K562 (cell line): ENCODE data around the gene FZD8. TPM values are rescaled to one million over a fixed set of nuclear protein-coding genes. Genes with fewer than 3 reads are reported as not detected.
A peak's percentile ranks its signal among the peaks of the same experiment; 100 is the strongest.

ENCODE experiments used
- ATAC-seq: fragments of 200-7000 bp; cut with Tn5 transposase; 3 replicates; pipeline ENCODE4 v1.9.1; 2020; ENCODE audit warnings: moderate library complexity
- BruUV-seq: library from RNA; stranded (reverse); fragments of 400-500 nt; replicated peaks from 2 replicates; lab custom pipeline; 2021; lab: Mats Ljungman, UMichigan
- CTCF ChIA-PET: fragments of 300-600 bp; formaldehyde crosslinking; extraction: SDS; loops from one replicate; lab custom pipeline; 2021; ENCODE audit warnings: low intra/inter-chr PET ratio; lab: Yijun Ruan, JAX
- POLR2A ChIA-PET: fragments of 300-600, 350-650 bp; sonication (Branson Sonifier 250); formaldehyde crosslinking; extraction: SDS; loops from one replicate; lab custom pipeline; 2021; ENCODE audit warnings: antibody characterized with exemption, inconsistent platforms; lab: Yijun Ruan, JAX
- DNase-seq, 4 experiments: peaks; one replicate each; pipeline versions ENCODE4 v3.0.0 to v3.0.0-alpha.2; 2011 to 2018; ENCODE audit warnings: low spot score in 3 of 4, mixed read lengths in 3 of 4; ENCODE audit errors: extremely low read depth in 1 of 4
- FAIRE-seq: peaks from 2 replicates; lab custom pipeline; 2011; peaks lifted over from hg19 to GRCh38; lab: Jason Lieb, UNC
- H2AFZ ChIP-seq: 2 replicates; pipeline ENCODE4 v1.6.0; 2011; ENCODE audit warnings: low read depth, low read length, control low read depth, inconsistent platforms
- H3K27ac ChIP-seq: fragments of 200-600 bp; 3 replicates; pipeline ENCODE4 v1.8.0; 2011; ENCODE audit warnings: low read depth, mild to moderate bottlenecking, control low read depth, inconsistent platforms, low read length, moderate library complexity, mixed read lengths; ENCODE audit errors: extremely low read depth
- H3K27me3 ChIP-seq, 2 experiments: fragments of 300-600 bp in 1 of 2; 2 replicates in 1 of 2; 3 replicates in 1 of 2; pipeline versions ENCODE4 v1.6.0 to v1.8.0; 2011; ENCODE audit warnings: inconsistent platforms in 2 of 2, low read length in 2 of 2, mild to moderate bottlenecking in 1 of 2, mixed read lengths in 1 of 2, moderate library complexity in 1 of 2; ENCODE audit not compliant: control insufficient read depth in 2 of 2, insufficient read depth in 2 of 2
- H3K36me3 ChIP-seq: fragments of 300-600 bp; 3 replicates; pipeline ENCODE4 v1.8.0; 2011; ENCODE audit warnings: mild to moderate bottlenecking, low read length, inconsistent platforms; ENCODE audit not compliant: control insufficient read depth, insufficient read depth
- H3K4me1 ChIP-seq, 2 experiments: fragments of 200-600 bp in 1 of 2; replicated peaks in 1 of 2; 2 replicates in 1 of 2; 3 replicates in 1 of 2; pipeline versions ENCODE4 v1.5.1 to v1.8.0; 2011; ENCODE audit warnings: inconsistent platforms in 2 of 2, low read length in 2 of 2, mild to moderate bottlenecking in 1 of 2, mixed read lengths in 1 of 2, moderate library complexity in 1 of 2; ENCODE audit not compliant: control insufficient read depth in 2 of 2, insufficient read depth in 2 of 2
- H3K4me2 ChIP-seq: 2 replicates; pipeline ENCODE4 v1.6.1; 2011; ENCODE audit warnings: low read length, control low read depth, inconsistent platforms, mixed read lengths; ENCODE audit not compliant: insufficient read depth
- H3K4me3 ChIP-seq: fragments of 200-600 bp; sonication (generic), shearing (Covaris generic); 2 replicates; pipeline ENCODE4 v1.5.1; 2016; ENCODE audit warnings: control low read depth, inconsistent platforms
- H3K79me2 ChIP-seq: fragments of 200-600 bp; 3 replicates; pipeline ENCODE4 v1.8.0; 2011; ENCODE audit warnings: low read length, inconsistent platforms; ENCODE audit not compliant: control insufficient read depth, insufficient read depth
- H3K9ac ChIP-seq, 2 experiments: 2 replicates each; pipeline versions ENCODE4 v1.6.0 to v1.6.1; 2011; ENCODE audit warnings: low read depth in 2 of 2, low read length in 2 of 2, control low read depth in 1 of 2, inconsistent platforms in 1 of 2, mild to moderate bottlenecking in 1 of 2, mixed read lengths in 1 of 2; ENCODE audit not compliant: insufficient read depth in 1 of 2
- H3K9me1 ChIP-seq: one replicate; pipeline ENCODE4 v1.6.0; 2011; ENCODE audit warnings: inconsistent platforms, mild to moderate bottlenecking, low read length, moderate library complexity; ENCODE audit not compliant: control insufficient read depth, insufficient read depth
- H3K9me3 ChIP-seq: replicated peaks from 2 replicates; pipeline ENCODE4 v1.5.1; 2011; ENCODE audit warnings: low read depth, low read length, inconsistent platforms; ENCODE audit not compliant: control insufficient read depth, insufficient read depth
- H4K20me1 ChIP-seq: replicated peaks from 2 replicates; pipeline ENCODE4 v1.6.1; 2011; ENCODE audit warnings: low read length, inconsistent platforms, mixed read lengths; ENCODE audit not compliant: control insufficient read depth, insufficient read depth
- CTBP1 ChIP-seq: fragments of 450-650 bp; IDR thresholded peaks from 2 replicates; pipeline ENCODE4 v1.6.1; 2016; ENCODE audit warnings: borderline replicate concordance
- CTCF ChIP-seq, 3 experiments: IDR thresholded peaks in 2 of 3; conservative IDR thresholded peaks in 1 of 3; 2 replicates each; pipeline ENCODE4 v1.5.1; 2011 to 2012; ENCODE audit warnings: low read length in 3 of 3, mild to moderate bottlenecking in 3 of 3, control low read depth in 2 of 3, improper control_type of control experiment in 1 of 3, inconsistent platforms in 1 of 3, low read depth in 1 of 3, mixed read lengths in 1 of 3, moderate library complexity in 1 of 3; ENCODE audit not compliant: insufficient read depth in 2 of 3
- KHSRP ChIP-seq: fragments of 450-650 bp; IDR thresholded peaks from 2 replicates; pipeline ENCODE4 v1.6.1; 2017
- NR0B1 ChIP-seq: fragments of 450-650 bp; IDR thresholded peaks from one replicate; pipeline ENCODE4 v1.6.1; 2018; ENCODE audit warnings: mild to moderate bottlenecking, moderate library complexity; ENCODE audit not compliant: partially characterized antibody
- RAD21 ChIP-seq, 2 experiments: fragments of 250-450 bp in 1 of 2; fragments of 450-650 bp in 1 of 2; sonication (Bioruptor Pico) in 1 of 2; formaldehyde crosslinking in 1 of 2; IDR thresholded peaks in 1 of 2; conservative IDR thresholded peaks in 1 of 2; 2 replicates each; pipeline versions ENCODE4 v1.4.0 to v1.8.0; 2020 to 2022; ENCODE audit warnings: mild to moderate bottlenecking in 2 of 2, moderate library complexity in 1 of 2
- RREB1 ChIP-seq: fragments of 250-450 bp; sonication (Bioruptor Pico); IDR thresholded peaks from 2 replicates; pipeline ENCODE4 v1.4.0; 2020
- ZNF124 ChIP-seq: sonication (generic); formaldehyde crosslinking; IDR thresholded peaks from 2 replicates; pipeline ENCODE4 v1.8.1; 2022; ENCODE audit warnings: missing genetic modification reagents
- ZNF398 ChIP-seq: fragments of 250-450 bp; sonication (Bioruptor Pico); IDR thresholded peaks from 2 replicates; pipeline ENCODE4 v1.8.0; 2021; ENCODE audit warnings: moderate library complexity, mild to moderate bottlenecking, inconsistent platforms
- ZNF589 ChIP-seq: fragments of 200-800 bp; sonication (Bioruptor generic); IDR thresholded peaks from 2 replicates; pipeline ENCODE4 v1.6.1; 2016; ENCODE audit warnings: low read depth, missing genetic modification characterization, missing compliant biosample characterization
- WGBS: fragments of 100-300 bp; shearing (Covaris generic); methylation state at CpG from one replicate; pipeline ENCODE4 v1.1.6; 2016; ENCODE audit warnings: low coverage, mixed read lengths; ENCODE audit not compliant: insufficient coverage; ENCODE audit errors: missing lambda C conversion rate; 5-methylcytosine and 5-hydroxymethylcytosine counted together
- in situ Hi-C: fragments of 300-500 bp; cut with MboI; formaldehyde crosslinking; loops from 4 replicates; pipeline ENCODE4 v1.15.0; 2018; ENCODE audit warnings: inconsistent platforms, mixed read lengths
- intact Hi-C: fragments of 100-400 bp; cut with micrococcal nuclease; formaldehyde crosslinking; loops from 2 replicates; pipeline ENCODE4 v1.14.2; 2022
- polyA plus RNA-seq, 8 experiments: library from polyadenylated mRNA; depleted of rRNA in 4 of 8; stranded (reverse) in 5 of 8; unstranded in 3 of 8; fragments of >200 nt; fragmentation: Nextera tagmentation in 2 of 8; fragmentation: Illumina TruSeq in 1 of 8; extraction: Ambion mirVana in 2 of 8; extraction: Trizol in 1 of 8; gene quantifications; 2 replicates each; pipeline versions ENCODE4 v1.2.1 to v1.2.3, GENCODE V29; 2011 to 2014; ENCODE audit warnings: inconsistent platforms in 1 of 8, missing spikeins in 1 of 8
- total RNA-seq, 7 experiments: library from RNA; depleted of rRNA in 6 of 7; stranded (reverse); fragments of >200 nt in 6 of 7; fragmentation: Illumina TruSeq in 2 of 7; extraction: Trizol in 2 of 7; gene quantifications; 2 replicates each; pipeline versions ENCODE4 v1.2.1 to v1.2.3, GENCODE V29; 2011 to 2021; ENCODE audit warnings: low replicate concordance in 1 of 7

FZD8 gene
- total and polyA plus RNA-seq, 9 of the 15 experiments (the other 6 are each of a cell fraction or from before 2014, with no cell fraction given): 0.03 to 1.2 (median 0.16) TPM; not detected in 1

GRCh38 chr10:35613597-35614226, 28.4 kb downstream of the FZD8 start:
- Histone ChIP-seq H3K4me1 (no peaks in the 10 kb centered on the region), H4K20me1 (no peaks in the 10 kb centered on the region), H3K4me3 (no peak overlapping the region), H3K9me3 (no peaks in the 10 kb centered on the region), H3K36me3 (no peaks in the 10 kb centered on the region), H3K4me2 (no peak overlapping the region), H3K27me3 (peaks cover 0 to 11% of the 10 kb centered on the region in 2 experiments; a peak in 3 of 5 replicates), H3K9me1 (no peaks in the 10 kb centered on the region), H3K79me2 (no peaks in the 10 kb centered on the region), H3K27ac (no peak overlapping the region), H2AFZ (no peak overlapping the region), H3K9ac (no peak overlapping the region)
- in situ Hi-C loops (no loop called here), intact Hi-C loops (loop anchor here (10.0 kb wide), 1 partner anchor 379 kb away; no protein-coding TSS in a partner anchor)
- ATAC-seq (peak; percentile 70), FAIRE-seq (no peak), DNase-seq (peak in 2 of 4 experiments; percentile 9 to 15)
- WGBS: 1% methylated on average over 8 of the region's 8 CpGs
- no TSS peak for BruUV-seq
- ChIA-PET POLR2A (interaction anchor here (0.5 to 2.0 kb wide), 3 partner anchors 13 to 470 kb away, joined by 3 to 4 read pairs (median 3); no protein-coding TSS in a partner anchor), CTCF (no interaction called here)
- TF ChIP-seq ZNF398 (no peak), NR0B1 (no peak), CTBP1 (no peak), ZNF124 (CRISPR knock-in tag) (no peak), CTCF (IDR thresholded peaks at IDR 0.05 in 2 of 3, conservative IDR thresholded peaks at IDR 0.05 in 1 of 3; ENCODE audit: insufficient read depth in 2 of 3, low read depth in 1 of 3, low read length in 3 of 3) (peak; percentile 14 to 41 (median 36); a peak in 4 of 6 replicates), RAD21 (CRISPR knock-in tag; conservative IDR thresholded peaks at IDR 0.05 in 1 of 2, IDR thresholded peaks at IDR 0.05 in 1 of 2) (peak in 1 of 2 experiments; percentile 43; a peak in 2 of 4 replicates), KHSRP (no peak), RREB1 (CRISPR knock-in tag) (no peak), ZNF589 (no peak)
